Measurements from ENCODE around the gene LRRC63. TPM values are rescaled to one million over a fixed set of nuclear protein-coding genes. Genes with fewer than 3 reads are reported as not detected.

The LRRC63 gene
- total and polyA plus RNA-seq, 9 of the 15 experiments (the other 6 are each of a cell fraction or from before 2014, with no cell fraction given) = 0.07 to 0.41 (median 0.24) TPM; not detected in 1

GRCh38 chr13:46265292-46265691 lies 53.6 kb downstream of the LRRC63 start:
- ChIA-PET POLR2A (interaction anchor here (0.6 kb wide), 1 partner anchor 9 kb away, joined by 3 read pairs; no protein-coding TSS in a partner anchor), CTCF (ENCODE audit: low intra/inter-chr PET ratio) (no interaction called here)
- H3K36me3 ChIP-seq (ENCODE audit: control insufficient read depth, insufficient read depth, low read length) = no peaks in the 10 kb centered on the region
- no peak overlapping the region for H3K27ac ChIP-seq (ENCODE audit: extremely low read depth, low read depth, low read length)
- no peak for FAIRE-seq
- H3K27me3 ChIP-seq (ENCODE audit: control insufficient read depth in 2 of 2, insufficient read depth in 2 of 2, low read length in 2 of 2) = no peaks in the 10 kb centered on the region
- peak overlapping the region; percentile 61 for H2AFZ ChIP-seq (ENCODE audit: low read depth, low read length)
- H3K9me1 ChIP-seq (ENCODE audit: control insufficient read depth, insufficient read depth, low read length) = no peaks in the 10 kb centered on the region
- intact Hi-C loops (cut with micrococcal nuclease) (no loop called here), in situ Hi-C loops (cut with MboI) (no loop called here)
- H3K4me3 ChIP-seq = no peak overlapping the region
- H3K4me1 ChIP-seq (replicated peaks in 1 of 2; ENCODE audit: control insufficient read depth in 2 of 2, insufficient read depth in 2 of 2, low read length in 2 of 2) = no peaks in the 10 kb centered on the region; a peak in 1 of 5 replicates
- no peak overlapping the region for H3K4me2 ChIP-seq (ENCODE audit: insufficient read depth, low read length)
- H3K9me3 ChIP-seq (replicated peaks; ENCODE audit: control insufficient read depth, insufficient read depth, low read depth, low read length) = no peaks in the 10 kb centered on the region
- no peaks in the 10 kb centered on the region for H3K79me2 ChIP-seq (ENCODE audit: control insufficient read depth, insufficient read depth, low read length)
- WGBS (ENCODE audit: insufficient coverage, low coverage, missing lambda C conversion rate) = 43% methylated on average over 1 of the region's 1 CpG
- no peak overlapping the region for H3K9ac ChIP-seq (ENCODE audit: insufficient read depth in 1 of 2, low read depth in 2 of 2, low read length in 2 of 2)
- ATAC-seq = no peak
- TF ChIP-seq ZNF586 (CRISPR knock-in tag; conservative IDR thresholded peaks at IDR 0.05) (no peak), NCOA1 (IDR thresholded peaks at IDR 0.05; ENCODE audit: low read depth) (no peak), NR2F6 (CRISPR knock-in tag; IDR thresholded peaks at IDR 0.05) (no peak), ZNF354B (CRISPR knock-in tag; IDR thresholded peaks at IDR 0.05) (no peak), ZNF41 (CRISPR knock-in tag; conservative IDR thresholded peaks at IDR 0.05) (no peak), SMAD2 (IDR thresholded peaks at IDR 0.05; ENCODE audit: low read depth, low read length) (no peak)
- no peaks in the 10 kb centered on the region for H4K20me1 ChIP-seq (replicated peaks; ENCODE audit: control insufficient read depth, insufficient read depth, low read length)
- DNase-seq (ENCODE audit: extremely low read depth in 1 of 4, low spot score in 3 of 4) = no peak
- no TSS peak for BruUV-seq (replicated peaks)

- intact Hi-C loops (cut with micrococcal nuclease) (no loop called here), in situ Hi-C loops (cut with MboI) (no loop called here)
- POLR2A ChIA-PET = no interaction called here
- WGBS (ENCODE audit: insufficient coverage, low coverage, missing lambda C conversion rate) = 48% methylated on average over 2 of the region's 2 CpGs
- no peak for TF ChIP-seq ZNF253 (CRISPR knock-in tag; conservative IDR thresholded peaks at IDR 0.05)
- TF ChIP-seq TSC22D4 (tag; IDR thresholded peaks at IDR 0.05) = no peak
- no peak for TF ChIP-seq GTF2A2 (tag; IDR thresholded peaks at IDR 0.05)
- TF ChIP-seq ZEB2 (IDR thresholded peaks at IDR 0.05) = no peak
- TF ChIP-seq DEAF1 (CRISPR knock-in tag; IDR thresholded peaks at IDR 0.05) = no peak
- no peak for TF ChIP-seq ZNF592 (IDR thresholded peaks at IDR 0.05)
- no peak for TF ChIP-seq RBM17 (IDR thresholded peaks at IDR 0.05; ENCODE audit: borderline replicate concordance, low read depth, low read length)
- DNase-seq (ENCODE audit: extremely low read depth in 1 of 4, low spot score in 3 of 4) (no peak), FAIRE-seq (no peak), ATAC-seq (no peak)
- no TSS peak for BruUV-seq (replicated peaks)
- CTCF ChIA-PET (ENCODE audit: low intra/inter-chr PET ratio) = no interaction called here
- H3K27ac ChIP-seq (ENCODE audit: extremely low read depth, low read depth, low read length) = no peak overlapping the region
- no peak overlapping the region for H3K4me3 ChIP-seq
- no peaks in the 10 kb centered on the region for H3K9me1 ChIP-seq (ENCODE audit: control insufficient read depth, insufficient read depth, low read length)
- no peaks in the 10 kb centered on the region for H4K20me1 ChIP-seq (replicated peaks; ENCODE audit: control insufficient read depth, insufficient read depth, low read length)
- no peaks in the 10 kb centered on the region for H3K9me3 ChIP-seq (replicated peaks; ENCODE audit: control insufficient read depth, insufficient read depth, low read depth, low read length)
- no peaks in the 10 kb centered on the region for H3K36me3 ChIP-seq (ENCODE audit: control insufficient read depth, insufficient read depth, low read length)
- H3K79me2 ChIP-seq (ENCODE audit: control insufficient read depth, insufficient read depth, low read length) = no peaks in the 10 kb centered on the region
- H3K4me2 ChIP-seq (ENCODE audit: insufficient read depth, low read length) = no peak overlapping the region
- no peaks in the 10 kb centered on the region; a peak in 1 of 5 replicates for H3K4me1 ChIP-seq (replicated peaks in 1 of 2; ENCODE audit: control insufficient read depth in 2 of 2, insufficient read depth in 2 of 2, low read length in 2 of 2)
- no peak overlapping the region for H2AFZ ChIP-seq (ENCODE audit: low read depth, low read length)
- H3K27me3 ChIP-seq (ENCODE audit: control insufficient read depth in 2 of 2, insufficient read depth in 2 of 2, low read length in 2 of 2) = no peaks in the 10 kb centered on the region
- no peak overlapping the region for H3K9ac ChIP-seq (ENCODE audit: insufficient read depth in 1 of 2, low read depth in 2 of 2, low read length in 2 of 2)
These were observed 55.4 kb downstream of the LRRC63 start for GRCh38 chr13:46267166-46267565.

Measured in K562 (cell line).